HCT116 (cell line): ENCODE results near the gene HHIPL1. TPM values are rescaled to one million over a fixed set of nuclear protein-coding genes. Genes with fewer than 3 reads are reported as not detected.

Experiments used
- ATAC-seq: fragments of 200-7000 bp; cut with Tn5 transposase; 2 replicates; pipeline ENCODE4 v1.9.1; 2020; ENCODE audit warnings: mild to moderate bottlenecking, moderate library complexity
- BruUV-seq: library from RNA; stranded (reverse); fragments of 400-500 nt; replicated peaks from 2 replicates; lab custom pipeline; 2021; lab: Mats Ljungman, UMichigan
- CTCF ChIA-PET: fragments of 300-600 bp; sonication (Branson Sonifier 250); formaldehyde crosslinking; loops from one replicate; lab custom pipeline; 2021; ENCODE audit warnings: antibody characterized with exemption; lab: Charles Lee
- POLR2A ChIA-PET: fragments of 300-600, 350-600 bp; sonication (Branson Sonifier 250); formaldehyde crosslinking; loops from one replicate; lab custom pipeline; 2021; ENCODE audit warnings: antibody characterized with exemption; lab: Charles Lee
- RAD21 ChIA-PET, 2 experiments: fragments of 300-600 bp; sonication (Branson Sonifier 250); formaldehyde crosslinking; loops; one replicate each; lab custom pipeline; 2023; ENCODE audit warnings: low total read pairs in 2 of 2; ENCODE audit not compliant: uncharacterized antibody in 2 of 2, unreplicated experiment in 2 of 2, low non-redundant PET in 1 of 2; lab: Charles Lee
- DNase-seq: peaks from one replicate; pipeline ENCODE4 v3.0.0-alpha.2; 2010; ENCODE audit warnings: low read depth, low spot score
- H2AFZ ChIP-seq: fragments of 200-600 bp; shearing (Covaris generic), sonication (generic); 2 replicates; pipeline ENCODE4 v1.6.1; 2017; ENCODE audit warnings: low read depth, mixed run types, mixed read lengths, antibody characterized with exemption, low read length; ENCODE audit not compliant: poor library complexity, severe bottlenecking
- H3K27ac ChIP-seq: 2 replicates; pipeline ENCODE4 v1.5.1; 2012; ENCODE audit warnings: low read depth, low read length
- H3K27me3 ChIP-seq: fragments of 200-600 bp; sonication (generic); 2 replicates; pipeline ENCODE4 v1.6.1; 2016; ENCODE audit warnings: mixed run types, low read length, mixed read lengths; ENCODE audit not compliant: insufficient read depth
- H3K36me3 ChIP-seq, 2 experiments: fragments of 200-500 bp in 1 of 2; fragments of 200-600 bp in 1 of 2; sonication (Bioruptor generic) in 1 of 2; sonication (generic) in 1 of 2; 2 replicates each; pipeline versions ENCODE4 v1.5.1 to v1.6.1; 2014 to 2016; ENCODE audit warnings: low read length in 2 of 2, inconsistent platforms in 1 of 2, mixed read lengths in 1 of 2, mixed run types in 1 of 2; ENCODE audit not compliant: insufficient read depth in 2 of 2, control insufficient read depth in 1 of 2
- H3K4me1 ChIP-seq, 2 experiments: fragments of 200-600 bp in 1 of 2; sonication (generic) in 1 of 2; 2 replicates each; pipeline versions ENCODE4 v1.5.1 to v1.6.1; 2012 to 2017; ENCODE audit warnings: low read length in 2 of 2, inconsistent platforms in 1 of 2, mild to moderate bottlenecking in 1 of 2, mixed read lengths in 1 of 2, mixed run types in 1 of 2, moderate library complexity in 1 of 2; ENCODE audit not compliant: insufficient read depth in 2 of 2, control insufficient read depth in 1 of 2
- H3K4me2 ChIP-seq: fragments of 200-600 bp; sonication (generic); 2 replicates; pipeline ENCODE4 v1.6.1; 2017; ENCODE audit warnings: mixed run types, low read length, mixed read lengths
- H3K4me3 ChIP-seq, 2 experiments: fragments of 200-600 bp in 1 of 2; sonication (generic) in 1 of 2; replicated peaks in 1 of 2; 2 replicates each; pipeline ENCODE4 v1.5.1; 2011 to 2016; ENCODE audit warnings: low read length in 2 of 2, control low read depth in 1 of 2, low read depth in 1 of 2, mild to moderate bottlenecking in 1 of 2, mixed read lengths in 1 of 2, mixed run types in 1 of 2
- H3K79me2 ChIP-seq: fragments of 200-600 bp; sonication (generic); 2 replicates; pipeline ENCODE4 v1.6.1; 2017; ENCODE audit warnings: mild to moderate bottlenecking, mixed run types, low read length, moderate library complexity, mixed read lengths; ENCODE audit not compliant: insufficient read depth
- H3K9ac ChIP-seq: fragments of 200-600 bp; sonication (generic); 2 replicates; pipeline ENCODE4 v1.6.1; 2016; ENCODE audit warnings: low read length, mixed read lengths
- H3K9me2 ChIP-seq: fragments of 200-600 bp; sonication (generic), shearing (Covaris generic); 2 replicates; pipeline ENCODE4 v1.6.1; 2017; ENCODE audit warnings: mixed run types, mild to moderate bottlenecking, moderate library complexity; ENCODE audit not compliant: insufficient read depth
- H3K9me3 ChIP-seq, 2 experiments: fragments of 200-500 bp in 1 of 2; fragments of 200-600 bp in 1 of 2; sonication (Bioruptor generic) in 1 of 2; sonication (generic) in 1 of 2; 2 replicates each; pipeline ENCODE4 v1.6.1; 2014 to 2017; ENCODE audit warnings: low read length in 2 of 2, mixed read lengths in 2 of 2, inconsistent platforms in 1 of 2, low read depth in 1 of 2, mild to moderate bottlenecking in 1 of 2, mixed run types in 1 of 2, moderate library complexity in 1 of 2; ENCODE audit not compliant: control insufficient read depth in 1 of 2, insufficient read depth in 1 of 2
- H4K20me1 ChIP-seq: fragments of 200-600 bp; sonication (generic), shearing (Covaris generic); 2 replicates; pipeline ENCODE4 v1.6.1; 2017; ENCODE audit warnings: mixed run types, mild to moderate bottlenecking, moderate library complexity; ENCODE audit not compliant: insufficient read depth
- CTCF ChIP-seq, 3 experiments: fragments of 200-600 bp in 1 of 3; sonication (generic) in 1 of 3; IDR thresholded peaks in 2 of 3; conservative IDR thresholded peaks in 1 of 3; 2 replicates each; pipeline ENCODE4 v1.5.1; 2012 to 2017; ENCODE audit warnings: low read depth in 2 of 3, low read length in 2 of 3, antibody characterized with exemption in 1 of 3, borderline replicate concordance in 1 of 3, control low read depth in 1 of 3, mild to moderate bottlenecking in 1 of 3, mixed read lengths in 1 of 3, mixed run types in 1 of 3, moderate library complexity in 1 of 3; ENCODE audit not compliant: insufficient read depth in 1 of 3
- EGR1 ChIP-seq: IDR thresholded peaks from 2 replicates; pipeline ENCODE4 v1.6.1; 2012; ENCODE audit warnings: low read depth
- EZH2 ChIP-seq: fragments of 200-600 bp; sonication (generic); IDR thresholded peaks from 2 replicates; pipeline ENCODE4 v1.6.1; 2017; ENCODE audit warnings: antibody characterized with exemption, mixed run types
- FOSL1 ChIP-seq: IDR thresholded peaks from 2 replicates; pipeline ENCODE4 v1.6.1; 2012; ENCODE audit warnings: low read depth
- MAX ChIP-seq: IDR thresholded peaks from 2 replicates; pipeline ENCODE4 v1.6.1; 2012
- REST ChIP-seq: IDR thresholded peaks from 2 replicates; pipeline ENCODE4 v1.6.1; 2012; ENCODE audit warnings: low read depth
- SIN3A ChIP-seq: IDR thresholded peaks from 2 replicates; pipeline ENCODE4 v1.6.1; 2012; ENCODE audit warnings: low read depth
- ZFX ChIP-seq: fragments of 450-650 bp; IDR thresholded peaks from 2 replicates; pipeline ENCODE4 v1.6.1; 2017
- intact Hi-C: fragments of 100-400 bp; cut with micrococcal nuclease; formaldehyde crosslinking; loops from 2 replicates; pipeline ENCODE4 v1.10.0; 2022
- total RNA-seq: library from RNA; stranded (reverse); gene quantifications from one replicate; pipeline ENCODE4 v1.2.1, GENCODE V29; 2021; ENCODE audit not compliant: unreplicated experiment

The HHIPL1 gene
- total RNA-seq, 1 experiment from 2014 or later = not detected

- Histone ChIP-seq H3K4me2 (no peak overlapping the region), H3K9me2 (no peaks in the 10 kb centered on the region), H2AFZ (no peak overlapping the region), H3K36me3 (no peaks in the 10 kb centered on the region), H3K4me3 (no peak overlapping the region), H3K9ac (no peak overlapping the region), H4K20me1 (no peaks in the 10 kb centered on the region), H3K4me1 (peaks cover 0 to 6% of the 10 kb centered on the region in 2 experiments; a peak in 1 of 4 replicates), H3K27me3 (no peaks in the 10 kb centered on the region)
- ChIA-PET RAD21 (no interaction called here), CTCF (interaction anchor here (0.9 kb wide), 1 partner anchor 10 kb away, joined by 4 read pairs; no protein-coding TSS in a partner anchor), POLR2A (no interaction called here)
- intact Hi-C loops = no loop called here
- BruUV-seq = no TSS peak
- no peak for TF ChIP-seq MAX
- TF ChIP-seq, all 23 proteins: peak for 0
- Histone ChIP-seq H3K79me2 (no peaks in the 10 kb centered on the region), H3K9me3 (peaks cover 0 to 3% of the 10 kb centered on the region in 2 experiments; a peak in 2 of 4 replicates), H3K27ac (no peak overlapping the region)
- ATAC-seq (no peak), DNase-seq (no peak)
These were observed 27.8 kb downstream of the HHIPL1 start for GRCh38 chr14:99672506-99673304.

GRCh38 chr14:99673305-99674063 lies 28.6 kb downstream of the HHIPL1 start:
- Histone ChIP-seq H3K4me3 (no peak overlapping the region), H3K27me3 (no peaks in the 10 kb centered on the region), H3K27ac (no peak overlapping the region), H3K9me3 (peaks cover 0 to 10% of the 10 kb centered on the region in 2 experiments; a peak in 2 of 4 replicates), H3K9ac (no peak overlapping the region), H3K36me3 (no peaks in the 10 kb centered on the region), H3K4me2 (no peak overlapping the region), H3K9me2 (no peaks in the 10 kb centered on the region), H4K20me1 (no peaks in the 10 kb centered on the region), H2AFZ (no peak overlapping the region), H3K4me1 (peaks cover 0 to 6% of the 10 kb centered on the region in 2 experiments; a peak in 1 of 4 replicates), H3K79me2 (no peaks in the 10 kb centered on the region)
- no TSS peak for BruUV-seq
- intact Hi-C loops = no loop called here
- ChIA-PET POLR2A (no interaction called here), CTCF (interaction anchor here (0.9 kb wide), 1 partner anchor 9 kb away, joined by 4 read pairs; no protein-coding TSS in a partner anchor), RAD21 (no interaction called here)
- ATAC-seq (no peak), DNase-seq (no peak)
- TF ChIP-seq EGR1 (no peak), CTCF (IDR thresholded peaks at IDR 0.05 in 2 of 3, conservative IDR thresholded peaks at IDR 0.05 in 1 of 3; ENCODE audit: borderline replicate concordance in 1 of 3, insufficient read depth in 1 of 3, low read depth in 2 of 3, low read length in 2 of 3) (no peak), SIN3A (no peak), EZH2 (no peak), REST (no peak), ZFX (no peak), FOSL1 (no peak)
